HG02943 (cell line): ENCODE results near the gene NKAIN2.
"Not testable (repeated sequence)": the region's sequence is repeated elsewhere in the genome, so short reads cannot be mapped to it uniquely, and the experiment has no call there.

Experiments used
- ATAC-seq: cut with Tn5 transposase; IDR thresholded peaks from one replicate; pipeline ENCODE4 v1.9.1; 2021; ENCODE audit warnings: mild to moderate bottlenecking, low read depth, moderate library complexity; ENCODE audit not compliant: unreplicated experiment

Gene NKAIN2

DNA sequence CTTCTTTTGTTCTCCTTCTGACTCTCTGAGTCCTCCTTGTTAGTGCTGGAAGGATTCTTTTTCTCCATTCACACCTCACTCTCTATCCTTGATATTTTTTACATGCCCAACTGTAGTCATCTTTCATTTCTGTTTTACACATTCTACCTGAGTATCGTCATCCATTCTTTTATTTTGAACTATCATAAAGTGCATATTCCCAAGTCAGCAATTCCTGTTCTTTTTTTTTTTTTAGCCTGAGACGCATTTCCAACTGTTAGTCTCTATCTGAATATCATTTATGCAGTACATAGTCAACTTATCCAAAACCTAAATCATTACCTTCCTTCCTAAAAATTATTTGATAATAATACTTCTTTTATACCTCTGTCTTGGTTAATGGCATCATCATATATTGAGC, 207.5 kb downstream of the NKAIN2 start:
- no peak for ATAC-seq

DNA sequence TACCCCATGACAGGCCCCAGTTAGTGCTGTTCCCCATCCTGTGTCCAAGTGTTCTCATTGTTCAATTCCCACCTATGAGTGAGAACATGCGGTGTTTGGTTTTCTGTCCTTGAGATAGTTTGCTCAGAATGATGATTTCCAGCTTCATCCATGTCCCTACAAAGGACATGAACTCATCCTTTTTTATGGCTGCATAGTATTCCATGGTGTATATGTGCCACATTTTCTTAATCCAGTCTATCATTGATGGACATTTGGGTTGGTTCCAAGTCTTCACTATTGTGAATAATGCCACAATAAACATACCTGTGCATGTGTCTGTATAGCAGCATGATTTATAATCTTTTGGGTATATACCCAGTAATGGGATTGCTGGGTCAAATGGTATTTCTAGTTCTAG, 218.4 kb downstream of the NKAIN2 start:
- not testable (repeated sequence) for ATAC-seq

DNA sequence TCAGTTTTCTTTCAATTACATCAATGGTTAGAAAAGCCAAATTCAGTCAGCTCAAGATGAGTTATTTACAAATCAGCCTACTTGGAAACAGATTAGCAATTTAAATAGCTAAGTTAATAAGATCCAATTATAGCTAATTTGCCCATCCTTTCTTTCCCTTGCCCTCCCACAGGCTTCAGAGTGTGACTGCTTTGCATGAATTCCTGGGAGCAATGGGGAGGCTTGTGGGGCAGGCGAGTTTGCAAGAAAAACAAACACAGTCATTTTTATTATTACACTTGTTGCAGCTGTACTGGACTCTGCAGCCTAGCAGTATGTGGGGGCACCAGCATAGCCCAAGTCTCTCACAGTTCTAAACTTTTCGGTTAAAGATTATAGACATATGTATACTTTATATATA, 219.0 kb downstream of the NKAIN2 start:
- no peak for ATAC-seq

DNA sequence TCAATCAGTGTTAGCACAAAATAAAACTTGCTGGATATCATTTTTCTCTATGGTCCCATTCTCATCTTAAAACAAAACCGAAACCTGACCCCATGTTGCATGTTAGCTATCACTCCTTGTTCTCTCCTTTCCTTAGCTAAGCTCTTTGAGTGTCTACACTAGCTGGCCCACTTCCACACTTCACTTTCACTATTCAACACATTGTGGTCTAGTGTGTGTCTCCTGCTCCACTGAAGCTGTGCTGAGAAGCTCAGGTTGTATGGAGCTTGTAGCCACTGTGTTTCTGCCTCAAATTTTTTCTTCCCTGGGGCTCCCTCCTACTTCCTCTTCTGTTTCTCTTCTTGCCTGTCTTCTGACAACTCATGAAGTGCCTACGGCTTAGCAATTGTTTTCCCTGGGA, 223.0 kb downstream of the NKAIN2 start:
- ATAC-seq, result no peak

DNA sequence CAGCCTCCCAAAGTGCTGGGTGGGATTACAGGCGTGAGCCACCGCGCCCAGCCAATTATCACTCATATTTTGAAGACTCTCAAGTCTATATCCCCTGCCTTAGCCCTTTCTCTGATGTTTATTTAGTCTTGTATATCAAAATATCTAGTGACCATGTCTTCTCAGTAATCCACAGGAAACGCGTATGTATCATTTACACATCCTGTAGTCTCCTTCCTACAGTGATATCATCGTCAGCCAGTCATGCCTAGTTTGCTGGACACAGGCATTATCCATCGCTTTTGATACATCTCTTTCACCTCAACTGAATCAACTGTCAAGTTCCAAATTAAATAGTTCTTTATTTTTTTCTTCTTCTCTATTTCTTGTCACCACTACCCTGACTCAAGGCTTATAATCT, 223.7 kb downstream of the NKAIN2 start:
- ATAC-seq, result no peak

DNA sequence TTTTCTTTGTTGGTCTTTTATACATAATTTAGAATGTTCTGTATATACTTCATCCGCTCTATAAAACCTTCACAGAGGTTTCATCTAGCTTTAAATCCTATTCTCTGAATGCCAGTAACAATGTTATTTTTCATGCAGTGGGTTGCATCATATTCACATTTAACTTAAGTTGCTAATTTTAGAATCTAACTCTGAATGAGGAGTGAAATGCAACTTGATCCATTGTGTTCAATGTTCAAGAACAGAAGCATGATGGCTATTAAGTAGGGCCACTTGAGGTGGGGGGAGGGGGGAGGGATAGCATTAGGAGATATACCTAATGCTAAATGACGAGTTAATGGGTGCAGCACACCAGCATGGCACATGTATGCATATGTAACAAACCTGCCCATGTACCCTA, 224.5 kb downstream of the NKAIN2 start:
- no peak for ATAC-seq

DNA sequence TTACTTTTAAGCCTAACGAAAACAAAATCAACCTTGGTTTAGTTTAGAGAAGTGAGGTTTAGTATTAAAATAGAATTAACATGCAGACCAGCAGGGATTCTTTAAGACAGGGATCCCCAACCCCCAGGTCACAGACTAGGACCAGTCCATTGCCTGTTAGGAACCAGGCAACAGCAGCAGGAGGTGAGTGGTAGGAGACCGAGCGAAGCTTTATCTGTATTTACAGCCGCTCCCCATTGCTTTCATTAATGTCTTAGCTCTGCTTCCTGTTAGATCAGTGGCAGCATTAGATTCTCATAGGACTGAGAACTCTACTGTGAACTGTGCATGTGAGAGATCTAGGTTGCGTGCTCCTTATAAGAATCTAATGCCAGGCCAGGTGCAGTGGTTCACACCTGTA, 225.9 kb downstream of the NKAIN2 start:
- ATAC-seq, result no peak

DNA sequence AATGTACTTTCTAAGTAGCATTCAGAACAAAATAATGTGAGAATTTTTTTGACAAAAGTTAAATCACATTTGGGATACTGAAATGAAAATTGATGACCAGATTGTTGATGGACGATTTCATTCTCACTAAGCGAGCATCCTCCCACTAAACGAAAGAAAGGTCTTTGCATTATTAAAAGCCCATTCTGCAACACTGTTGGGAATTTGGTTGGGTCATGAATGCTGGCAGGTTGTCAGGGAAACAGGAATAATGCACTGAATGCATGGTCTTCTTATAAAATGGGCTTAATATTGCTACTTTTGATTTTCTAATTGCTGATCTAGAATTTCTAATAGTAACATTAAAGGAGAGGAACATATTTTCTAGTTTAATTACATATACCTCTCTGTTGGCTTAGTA, 229.8 kb downstream of the NKAIN2 start:
- no peak for ATAC-seq

DNA sequence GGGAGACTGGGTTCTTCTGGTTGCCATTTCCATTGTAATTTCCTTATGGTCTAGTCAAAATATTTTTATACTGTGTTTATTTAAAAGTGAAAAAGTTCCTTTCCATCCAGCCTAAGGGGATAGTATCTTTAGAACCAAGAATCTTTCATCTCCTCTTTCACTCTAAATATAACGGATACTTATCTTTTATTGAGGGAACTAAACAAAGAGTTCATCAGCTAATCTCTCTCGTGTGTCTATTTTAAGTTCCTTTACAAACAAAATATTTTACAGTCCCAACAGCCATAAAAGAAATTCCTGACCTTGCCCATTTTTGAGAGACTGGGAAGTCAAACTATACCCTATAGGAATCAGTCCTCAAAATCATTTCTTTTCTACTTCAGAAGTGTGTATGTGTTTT, 232.7 kb downstream of the NKAIN2 start:
- no peak for ATAC-seq

DNA sequence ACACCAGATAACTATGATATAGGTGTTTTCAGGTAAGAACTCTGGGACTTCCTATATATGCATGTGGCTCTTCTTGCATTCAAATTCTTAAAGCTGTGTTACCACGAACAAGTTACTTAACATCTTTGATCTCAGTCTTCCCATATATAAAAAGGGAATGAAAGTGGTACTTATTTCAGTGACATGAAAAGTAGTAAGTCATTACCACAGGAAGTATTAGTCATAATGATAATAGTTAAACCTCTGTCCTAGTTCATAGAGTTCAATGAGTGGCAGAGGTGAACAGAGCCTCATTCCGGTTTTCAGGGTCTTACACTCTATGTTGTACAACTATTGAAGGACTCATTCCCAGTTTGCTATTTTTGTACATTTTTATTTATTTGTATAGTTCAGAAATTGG, 237.0 kb downstream of the NKAIN2 start:
- ATAC-seq, result peak; percentile 97

DNA sequence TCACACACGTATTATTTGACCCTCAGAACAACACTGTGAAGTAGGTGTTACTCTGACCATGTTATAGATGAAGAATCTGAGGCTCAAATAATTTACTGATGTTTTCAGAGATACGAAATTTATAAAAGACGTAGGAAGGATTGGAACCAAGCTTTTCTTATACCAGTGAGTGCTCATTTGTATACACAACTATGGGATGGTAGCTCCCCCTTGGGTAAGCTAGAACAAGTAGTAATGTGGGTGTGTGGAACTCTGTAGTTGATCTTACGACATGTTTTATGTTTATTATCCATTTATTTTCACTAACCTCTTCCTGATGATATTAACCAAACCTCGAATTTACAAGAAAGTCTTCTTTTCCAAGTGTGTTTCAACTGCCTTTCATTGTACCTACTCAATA, 248.5 kb downstream of the NKAIN2 start:
- ATAC-seq, result no peak

DNA sequence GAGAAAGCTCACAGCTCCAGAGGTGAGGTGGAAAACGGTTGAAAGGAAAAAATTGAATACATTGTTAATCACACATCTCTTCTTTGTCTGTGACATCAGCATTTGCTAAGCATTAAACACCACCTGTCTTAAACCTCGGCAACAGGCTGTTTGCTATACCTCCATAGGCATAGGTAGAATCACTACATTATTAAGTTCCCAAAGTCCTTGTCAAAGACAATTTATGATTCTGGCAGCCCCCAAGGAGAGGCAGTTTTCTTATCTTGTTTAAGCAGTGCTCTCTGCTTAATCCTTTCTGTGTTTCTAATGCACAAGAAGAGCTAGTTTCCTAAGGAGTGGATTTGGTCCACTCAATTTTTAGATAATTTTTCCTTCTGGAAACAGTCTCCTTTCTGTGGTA, 249.7 kb downstream of the NKAIN2 start:
- no peak for ATAC-seq

DNA sequence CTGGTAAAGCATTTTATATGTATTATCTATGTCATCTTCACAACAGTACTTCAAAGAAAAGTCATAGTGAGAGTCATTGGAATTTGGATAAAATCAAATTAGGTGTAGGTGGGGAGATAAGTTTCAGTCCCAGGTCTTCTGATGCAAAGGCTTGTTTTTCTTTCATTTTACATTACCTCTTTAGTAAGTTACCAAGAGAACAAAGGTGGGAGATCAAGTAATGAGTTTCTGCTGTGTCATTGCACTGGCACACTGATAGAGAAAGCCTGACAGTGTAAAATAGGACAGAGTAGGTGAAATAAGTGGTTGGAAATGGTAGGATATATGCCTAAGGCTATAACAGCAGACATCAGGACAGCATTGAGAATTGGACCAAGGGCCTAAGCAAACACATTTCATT, 250.4 kb downstream of the NKAIN2 start:
- ATAC-seq, result no peak

DNA sequence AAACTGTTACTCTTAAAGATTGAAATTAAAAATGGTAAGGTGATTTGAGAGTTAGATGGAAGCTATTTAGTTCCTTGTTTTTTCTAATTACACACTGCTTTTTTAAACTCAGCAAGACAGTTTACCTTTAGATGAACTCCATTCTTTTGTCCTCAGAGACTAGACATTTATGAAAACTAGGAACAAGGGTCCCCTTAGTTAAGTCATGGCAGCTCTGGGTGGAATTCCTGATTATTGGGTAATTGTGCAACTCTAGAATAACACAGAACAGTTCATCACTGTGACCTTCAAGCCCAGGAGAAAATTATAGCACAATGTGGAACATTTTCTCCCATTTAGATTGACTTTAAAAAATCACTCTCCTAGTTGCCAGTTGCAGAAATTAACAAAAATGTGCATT, 251.7 kb downstream of the NKAIN2 start:
- no peak for ATAC-seq

DNA sequence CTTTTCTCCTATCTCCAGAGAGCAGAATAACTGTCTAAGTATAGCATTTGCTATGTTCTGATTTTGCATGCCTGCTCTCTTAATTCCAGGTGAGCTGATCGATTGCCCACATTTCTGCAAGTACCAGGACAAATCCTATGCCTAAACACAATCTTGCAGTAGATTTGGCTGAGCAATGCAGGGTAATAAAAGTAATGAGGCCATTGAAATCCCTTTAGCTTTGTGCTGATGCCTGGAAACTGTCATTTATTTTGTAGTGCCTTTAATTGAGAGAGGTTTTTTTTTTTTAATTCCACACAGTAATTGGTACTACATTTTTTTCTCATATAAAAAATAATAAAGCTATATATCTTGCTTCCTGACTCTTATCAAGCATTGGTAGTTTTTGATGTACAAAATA, 252.3 kb downstream of the NKAIN2 start:
- ATAC-seq, result no peak

DNA sequence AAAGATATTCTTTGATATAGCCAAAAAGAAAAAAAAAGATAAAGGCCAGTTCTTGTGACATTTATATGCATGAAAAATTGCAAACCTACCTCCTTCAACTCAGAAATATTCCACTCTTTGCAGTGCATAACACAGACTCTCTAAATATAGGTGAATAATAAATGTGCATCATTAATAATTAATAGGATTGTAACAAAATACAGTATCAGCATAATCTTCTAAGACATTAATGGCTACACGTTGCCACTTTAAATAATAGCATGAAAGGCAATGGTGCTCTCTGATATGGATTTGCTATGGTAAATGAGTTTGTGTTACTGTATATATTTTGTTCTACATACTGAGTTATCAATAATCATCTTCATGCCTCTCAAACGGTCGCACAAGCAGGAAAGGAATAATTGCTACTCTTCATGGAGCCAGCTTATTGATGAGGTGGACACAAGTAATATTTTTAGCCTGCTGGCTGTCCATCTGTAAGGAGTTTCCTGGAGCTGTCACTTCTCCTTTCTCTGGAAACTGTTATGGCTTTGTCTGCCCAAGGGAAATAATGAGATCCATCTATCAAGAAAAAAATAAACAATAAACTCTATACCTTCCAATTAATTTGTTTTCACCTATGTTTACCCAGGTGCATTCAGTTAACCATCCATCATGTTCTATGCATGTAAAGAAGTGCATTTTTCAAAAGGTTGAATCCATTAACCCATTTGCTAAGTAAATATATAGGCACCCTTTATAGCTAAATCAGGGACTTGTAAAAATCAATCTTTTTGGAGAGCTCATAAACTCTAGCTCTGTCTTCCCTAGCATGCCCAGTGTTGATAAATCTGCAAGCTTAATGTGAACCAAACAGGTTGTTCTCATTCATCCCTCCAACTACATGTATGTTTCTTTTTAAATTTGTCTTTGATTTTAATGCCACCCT, 253.0 kb downstream of the NKAIN2 start:
- ATAC-seq, result no peak

DNA sequence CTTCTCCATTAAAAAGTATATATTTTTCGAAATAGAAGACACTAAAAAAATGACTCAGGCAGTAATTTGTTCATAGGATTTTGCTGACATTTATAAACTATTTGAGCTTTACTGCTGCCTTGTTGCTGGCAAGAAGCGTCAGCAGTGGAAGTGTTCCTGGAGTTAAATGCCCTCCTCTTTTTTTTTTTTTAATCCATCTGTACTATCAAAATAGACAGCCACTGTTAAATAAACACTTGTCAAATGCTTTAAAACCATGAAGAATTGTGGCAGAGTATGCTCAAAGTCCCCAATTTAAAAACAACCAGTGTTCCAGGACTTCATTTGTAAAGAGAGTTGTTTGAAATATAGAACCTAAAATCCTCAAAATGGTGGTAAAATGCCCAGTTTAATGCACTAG, 253.8 kb downstream of the NKAIN2 start:
- no peak for ATAC-seq

DNA sequence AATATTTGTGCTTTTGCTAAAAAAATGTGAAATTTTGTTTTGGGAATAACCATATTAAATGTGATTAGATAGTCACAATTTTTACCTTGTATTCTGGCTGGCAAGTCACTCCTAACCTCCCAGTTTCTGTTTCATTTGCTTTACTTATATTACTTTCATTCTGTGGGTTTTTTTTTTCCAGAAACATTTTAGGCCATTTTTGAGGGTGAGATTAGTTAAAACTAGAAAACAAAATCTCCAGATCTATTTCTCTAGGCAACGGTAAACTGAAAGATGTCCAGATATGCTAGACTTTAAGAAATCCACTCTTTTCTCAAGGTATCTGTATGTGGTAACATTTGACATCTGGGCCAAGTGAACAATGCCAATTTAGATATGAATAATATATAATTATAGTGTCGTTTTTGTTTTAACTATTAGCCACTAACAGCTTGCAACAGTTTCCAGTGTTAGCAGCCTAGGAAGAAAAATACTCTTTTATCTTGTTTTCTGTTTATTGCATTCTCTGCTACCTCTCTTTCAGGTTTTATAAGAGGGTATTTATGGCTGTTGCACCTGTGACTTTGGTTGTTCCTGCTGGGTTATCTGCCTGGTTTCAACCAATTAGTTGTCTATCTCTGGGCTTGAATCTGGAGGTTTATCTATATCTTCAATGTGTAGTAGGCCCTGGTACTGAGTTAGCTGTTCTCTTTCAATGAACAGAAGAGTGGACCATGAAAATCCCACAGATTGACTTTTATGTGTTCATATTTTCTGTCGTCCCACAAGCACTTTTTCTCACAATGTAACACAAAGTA, 260.9 kb downstream of the NKAIN2 start:
- ATAC-seq, result no peak

DNA sequence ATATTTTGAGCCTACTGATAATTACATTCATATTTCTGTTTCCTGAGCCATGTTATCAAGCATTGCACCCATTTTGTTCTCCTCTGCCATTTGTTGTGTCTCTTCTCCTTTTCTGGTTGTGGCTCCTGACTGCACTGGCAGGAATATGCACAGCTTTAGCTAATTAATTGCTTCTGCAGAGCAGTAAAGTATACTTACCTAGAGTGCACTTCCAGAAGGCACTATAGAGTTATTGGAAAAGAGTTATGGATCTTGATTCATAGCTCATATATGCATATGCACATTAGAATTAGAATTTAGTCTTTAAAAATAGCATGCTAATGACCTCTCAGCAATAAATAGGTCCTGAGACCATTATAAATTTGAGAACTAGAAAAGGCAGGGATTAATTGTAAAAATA, 262.6 kb downstream of the NKAIN2 start:
- no peak for ATAC-seq

DNA sequence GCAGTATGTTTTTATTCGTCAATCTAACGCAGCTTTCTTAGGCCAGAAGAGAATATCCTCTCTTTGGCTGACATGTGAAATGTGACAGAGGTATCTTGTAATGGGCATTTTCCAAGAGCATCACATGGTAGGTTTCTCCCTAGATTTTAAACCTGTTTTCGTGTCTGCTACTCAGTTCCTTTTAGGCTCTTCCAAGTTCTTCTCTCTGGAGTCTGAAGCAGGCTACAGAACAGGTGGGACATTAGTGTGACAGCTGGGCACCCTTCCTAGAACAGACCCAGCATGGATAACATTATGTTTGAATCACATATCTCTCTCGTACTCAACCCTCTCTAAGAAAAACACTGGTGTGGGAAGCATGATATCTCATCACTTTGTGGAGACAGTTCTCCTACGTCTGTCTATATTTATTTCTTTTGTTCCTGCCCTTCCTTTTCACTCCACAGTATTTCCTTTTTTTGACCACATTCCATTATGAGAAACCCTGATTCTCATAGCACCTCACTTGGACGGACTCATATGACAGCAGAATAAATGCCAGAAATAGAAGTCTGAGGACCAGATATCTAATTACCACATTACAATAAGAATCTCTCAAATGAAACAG, 263.4 kb downstream of the NKAIN2 start:
- ATAC-seq, result no peak

DNA sequence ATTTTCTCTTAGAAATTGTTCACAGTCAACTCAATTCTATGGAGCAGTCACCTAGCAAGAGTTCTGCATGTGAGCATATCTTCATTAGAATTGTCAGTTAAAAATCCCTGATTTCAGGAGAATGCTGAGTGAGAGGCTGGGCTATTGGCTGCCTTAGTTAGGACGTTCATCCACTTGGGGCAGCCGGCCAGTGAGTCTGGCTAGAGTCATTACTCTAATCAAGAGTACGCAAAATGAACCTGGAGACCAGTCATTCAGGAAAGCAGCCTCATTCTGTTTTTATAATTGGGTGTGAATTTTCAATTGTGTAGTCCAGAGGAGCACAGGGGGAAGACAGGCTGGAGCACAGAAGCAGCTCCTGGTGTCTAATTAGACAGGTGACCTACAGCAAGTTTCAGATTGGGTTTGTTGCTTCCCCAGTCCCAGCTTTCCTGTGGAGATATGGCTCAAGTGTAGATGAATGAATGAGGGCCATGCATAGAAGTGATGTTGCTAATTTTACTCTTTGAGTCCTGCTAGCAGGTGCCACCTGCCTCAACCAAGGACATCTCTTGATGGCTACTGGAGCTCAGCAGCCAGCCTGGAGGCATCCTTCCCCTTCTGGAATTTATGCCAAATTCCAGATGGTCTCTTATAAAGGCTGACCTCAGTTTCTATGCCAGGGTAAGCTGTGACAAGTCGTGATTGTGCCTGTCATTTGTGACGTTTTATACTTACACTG, 265.7 kb downstream of the NKAIN2 start:
- ATAC-seq, result no peak
